ENCODE data around the gene UMODL1.
A peak's percentile ranks its signal among the peaks of the same experiment; 100 is the strongest.

UMODL1 gene

DNA sequence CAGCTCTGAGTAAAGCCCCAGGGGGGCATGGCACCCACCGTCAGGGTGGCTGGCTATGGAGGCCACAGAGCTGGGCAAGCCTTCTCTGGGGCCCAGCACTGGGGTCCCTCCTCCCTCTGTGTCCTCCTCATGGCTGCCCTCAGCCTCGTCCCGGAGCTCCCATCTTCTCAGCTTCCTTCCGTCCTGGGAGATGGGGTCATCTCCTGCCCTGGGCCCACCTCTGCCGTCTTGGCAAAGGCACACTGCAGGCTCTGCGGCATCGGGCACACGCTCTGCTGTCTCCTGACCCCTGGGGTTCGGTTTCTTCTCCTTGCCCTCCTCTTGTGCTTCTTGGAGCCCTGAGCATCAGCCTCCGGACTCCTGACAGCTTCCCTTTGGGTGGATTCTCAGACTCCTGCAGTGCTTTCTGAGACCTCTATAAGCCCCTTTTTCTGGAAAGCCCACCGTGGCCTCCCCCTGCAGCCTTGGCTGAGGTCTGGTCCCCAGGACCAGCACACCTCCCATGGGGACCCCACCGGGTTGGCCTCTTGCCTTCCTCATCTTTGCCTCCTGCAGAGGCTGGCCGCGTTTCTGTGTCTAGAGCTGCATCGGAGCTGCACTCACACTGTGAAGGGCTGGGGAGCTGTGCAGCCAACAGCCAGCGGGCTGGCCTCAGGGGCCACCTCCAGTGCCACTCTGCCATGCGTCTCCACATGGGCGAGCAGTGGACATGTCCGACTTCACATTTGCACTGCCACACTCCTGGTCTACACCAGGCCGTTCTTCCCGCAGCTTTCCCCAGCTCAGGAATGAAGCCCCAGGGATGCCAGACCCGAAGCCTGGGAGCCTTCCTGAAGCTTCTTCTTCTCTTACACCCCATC, 11.6 kb downstream of the UMODL1 start:
- DNase-seq, result no peak

- DNase-seq, result no peak
These were observed 12.2 kb downstream of the UMODL1 start for GRCh38 chr21:42083361-42083690.

DNA sequence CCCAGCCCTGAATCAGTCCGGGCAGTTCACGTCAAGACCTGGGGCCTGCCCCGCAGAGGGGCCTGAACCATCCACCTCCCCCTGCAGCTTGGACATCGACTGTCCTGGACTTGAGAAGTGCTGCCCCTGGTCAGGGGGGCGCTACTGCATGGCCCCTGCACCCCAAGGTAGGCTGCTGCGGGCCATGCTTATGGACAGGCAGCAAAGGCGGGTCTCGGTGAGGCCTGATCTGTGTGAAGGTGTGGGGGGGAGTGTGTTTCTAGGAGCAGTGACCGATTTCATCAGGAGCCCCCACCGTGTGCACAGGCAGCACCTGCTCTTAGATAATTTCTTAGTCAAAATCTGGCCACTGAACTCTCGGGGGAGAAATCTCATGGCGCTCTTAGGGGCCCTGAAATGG, 13.0 kb downstream of the UMODL1 start:
- no peak for DNase-seq

- no peak for DNase-seq
These were observed 14.3 kb downstream of the UMODL1 start for GRCh38 chr21:42085246-42086077.

DNA sequence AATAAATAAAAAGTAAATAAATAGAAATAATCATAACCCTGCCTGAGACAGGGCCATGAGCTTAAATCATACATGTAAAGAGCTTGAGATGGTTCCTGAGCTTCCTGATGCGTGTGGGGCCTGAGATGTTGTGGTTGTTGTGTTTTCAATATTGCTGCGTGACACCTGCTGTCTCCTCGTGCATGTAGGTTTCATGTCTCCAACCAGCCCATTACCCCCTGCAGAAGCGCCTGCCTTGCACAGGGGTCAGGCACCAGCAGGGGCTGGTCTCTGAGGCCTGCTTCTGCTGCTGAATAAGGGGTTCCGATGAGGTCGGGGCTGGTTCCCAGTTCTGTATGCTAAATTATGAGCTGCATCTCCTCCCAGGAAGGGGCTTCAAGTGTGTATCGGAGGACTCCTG, 15.9 kb downstream of the UMODL1 start:
- DNase-seq, result no peak

DNA sequence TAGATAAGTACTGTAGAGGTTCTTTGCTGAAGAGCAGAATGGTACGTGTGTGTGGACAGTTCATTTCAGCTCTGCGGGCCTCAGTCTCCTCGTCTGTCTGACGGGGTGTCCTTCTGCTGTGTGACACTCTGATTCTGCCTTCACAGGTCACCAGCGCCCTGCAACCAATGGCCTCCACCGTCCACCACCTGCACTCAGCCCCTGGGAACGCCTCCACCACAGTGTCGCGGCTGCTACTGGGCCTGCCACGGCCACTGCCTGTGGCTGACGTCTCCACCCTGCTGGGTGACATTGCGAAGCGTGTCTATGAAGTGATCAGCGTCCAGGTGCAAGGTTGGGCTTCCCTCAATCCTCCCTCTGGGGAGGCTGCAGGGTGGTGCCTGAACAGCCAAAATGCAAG, 17.0 kb downstream of the UMODL1 start:
- DNase-seq, result no peak

DNA sequence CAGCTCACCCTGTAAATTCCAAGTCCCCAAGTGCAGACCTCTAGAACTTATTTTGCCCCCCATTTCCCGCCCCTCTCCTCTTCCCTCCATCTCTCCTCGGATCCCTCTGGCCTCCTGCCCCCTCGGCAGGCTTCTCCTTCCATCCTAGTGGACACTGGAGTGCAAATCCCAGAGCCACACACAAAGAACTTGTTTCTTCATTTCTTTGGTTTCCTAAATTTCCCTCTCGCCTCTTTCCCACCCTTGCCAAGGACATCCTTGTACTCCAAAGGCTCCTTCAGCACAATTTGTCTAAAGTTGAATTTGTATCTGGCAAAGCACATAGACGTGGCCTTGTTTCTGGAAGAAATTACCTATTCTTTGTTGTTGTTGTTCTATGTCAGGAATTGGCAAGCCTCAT, 17.5 kb downstream of the UMODL1 start:
- no peak for DNase-seq

- DNase-seq, result no peak
These were observed 18.0 kb downstream of the UMODL1 start for GRCh38 chr21:42089093-42089631.

- no peak for DNase-seq
These were observed 18.7 kb downstream of the UMODL1 start for GRCh38 chr21:42089665-42090310.

DNA sequence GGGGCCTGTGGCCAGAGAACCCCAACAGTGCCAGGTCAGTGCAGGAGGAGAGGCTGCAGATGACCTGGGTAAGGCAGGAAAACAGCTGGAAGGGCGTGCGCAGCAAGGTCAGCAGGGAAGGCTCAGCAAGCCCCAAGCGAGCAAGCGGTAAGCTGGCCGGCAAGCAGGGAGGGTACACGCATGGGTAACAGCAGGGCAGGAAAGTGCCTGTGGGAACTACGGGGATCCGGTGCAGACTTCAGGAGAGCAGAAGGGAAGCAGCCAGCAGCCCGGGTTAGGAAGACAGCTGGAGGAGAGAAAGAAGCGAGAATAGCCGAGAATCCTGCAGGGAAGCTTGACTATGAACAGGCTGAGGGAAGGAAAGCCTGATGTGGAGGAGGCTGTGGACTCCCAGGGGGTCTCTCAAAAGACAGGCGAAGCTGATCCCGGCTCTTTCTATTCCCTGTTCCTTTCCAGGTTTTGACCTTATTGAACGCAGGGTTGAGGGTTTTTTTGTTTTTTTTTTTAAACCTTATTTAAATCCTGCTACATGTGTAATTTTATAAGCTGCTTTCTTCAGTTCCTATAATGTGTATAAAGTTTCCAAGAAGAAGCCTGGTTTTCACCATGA, 20.9 kb downstream of the UMODL1 start:
- no peak for DNase-seq

- no peak for DNase-seq
These were observed 21.7 kb downstream of the UMODL1 start for GRCh38 chr21:42092771-42093170.

DNA sequence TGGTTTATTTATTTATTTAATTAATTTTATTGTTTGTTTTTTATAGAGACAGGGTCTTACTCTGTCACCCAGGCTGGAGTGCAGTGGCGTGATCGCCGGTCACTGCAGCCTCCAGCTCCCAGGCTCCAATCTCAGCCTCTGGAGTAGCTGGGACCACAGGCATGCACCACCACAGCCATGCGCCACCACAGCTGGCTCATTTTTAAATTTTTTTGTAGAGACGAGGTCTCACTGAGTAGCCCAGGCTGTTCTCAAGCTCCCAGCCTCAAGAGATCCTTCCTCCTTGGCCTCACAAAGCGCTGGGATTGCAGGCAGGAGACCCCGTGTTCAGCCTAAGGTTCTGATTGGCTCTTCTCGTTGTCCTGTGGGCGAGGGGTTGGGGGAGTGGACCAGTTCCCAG, 22.1 kb downstream of the UMODL1 start:
- no peak for DNase-seq

GRCh38 chr21:42093991-42094421, 22.9 kb downstream of the UMODL1 start:
- no peak for DNase-seq

DNA sequence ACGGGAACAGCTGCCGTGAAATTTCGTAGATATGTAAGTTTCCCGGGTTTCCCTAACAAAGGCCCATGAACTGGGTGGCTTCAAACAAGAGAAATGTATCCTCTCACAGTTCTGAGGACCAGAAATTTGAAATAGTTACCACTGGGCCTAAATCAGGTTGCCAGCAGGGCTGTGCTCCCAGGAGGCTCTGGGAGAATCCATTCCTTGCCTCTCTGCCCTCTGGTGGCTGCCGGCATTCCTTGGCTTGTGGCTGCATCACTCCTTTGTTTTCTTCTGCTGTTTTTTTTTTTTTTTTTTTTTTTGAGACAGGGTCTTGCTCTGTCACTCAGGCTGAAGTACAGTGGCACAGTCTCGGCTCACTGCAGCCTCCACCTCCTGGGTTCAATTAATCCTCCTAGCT, 23.7 kb downstream of the UMODL1 start:
- DNase-seq, result no peak

DNA sequence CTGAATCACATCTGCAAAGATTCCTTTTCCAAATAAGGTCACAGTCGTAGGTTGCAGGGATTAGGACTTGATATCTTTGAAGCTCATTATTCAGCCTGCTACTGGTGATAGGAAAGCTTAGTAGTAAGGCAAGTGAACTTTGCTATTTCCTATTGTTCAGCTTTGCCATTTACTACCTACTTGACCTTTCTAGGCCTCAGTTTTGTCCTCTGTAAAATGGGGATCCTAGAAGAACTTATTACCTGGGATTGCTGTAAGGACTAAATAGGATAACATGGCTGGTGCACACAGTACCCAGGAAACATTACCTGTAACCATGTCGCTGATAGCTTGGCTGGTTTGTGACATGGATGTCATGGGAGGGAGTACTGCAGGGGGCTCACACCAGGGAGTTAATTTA, 24.5 kb downstream of the UMODL1 start:
- no peak for DNase-seq

- no peak for DNase-seq
These were observed 25.4 kb downstream of the UMODL1 start for GRCh38 chr21:42096566-42096965.

- DNase-seq, result no peak
These were observed 26.2 kb downstream of the UMODL1 start for GRCh38 chr21:42097274-42097673.

- peak; percentile 55 for DNase-seq
These were observed 26.8 kb downstream of the UMODL1 start for GRCh38 chr21:42097860-42098454.

- DNase-seq, result no peak
These were observed 27.9 kb downstream of the UMODL1 start for GRCh38 chr21:42098957-42099505.

DNA sequence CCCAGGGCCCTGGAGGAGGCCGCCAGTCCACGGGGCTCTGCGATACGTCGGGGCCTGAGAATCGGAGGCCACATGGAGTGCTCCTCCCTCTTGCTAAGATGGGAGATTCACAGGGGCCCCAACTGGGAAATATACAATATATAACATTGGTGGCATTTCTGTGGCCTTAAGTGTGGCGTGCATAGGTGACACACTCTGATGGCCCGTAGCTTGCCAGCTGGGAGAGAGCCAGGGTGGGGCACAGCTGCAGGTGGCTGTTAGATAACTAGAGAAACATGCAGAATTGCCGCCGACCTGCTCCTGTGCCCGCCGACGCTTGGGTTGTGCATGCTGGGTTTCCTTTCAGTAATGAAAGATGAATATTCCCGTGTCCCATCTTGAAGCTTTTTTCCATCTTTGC, 30.1 kb downstream of the UMODL1 start:
- no peak for DNase-seq

- no peak for DNase-seq
These were observed 31.0 kb downstream of the UMODL1 start for GRCh38 chr21:42102076-42102475.

GRCh38 chr21:42102526-42102925, 31.4 kb downstream of the UMODL1 start:
- DNase-seq, result no peak
